K562 (cell line): Measurements from ENCODE around the gene CDC42EP3. TPM values are rescaled to one million over a fixed set of nuclear protein-coding genes. Genes with fewer than 3 reads are reported as not detected.

Experiments used
- ATAC-seq: fragments of 200-7000 bp; cut with Tn5 transposase; 3 replicates; pipeline ENCODE4 v1.9.1; 2020; ENCODE audit warnings: moderate library complexity
- BruUV-seq: library from RNA; stranded (reverse); fragments of 400-500 nt; replicated peaks from 2 replicates; lab custom pipeline; 2021; lab: Mats Ljungman, UMichigan
- CTCF ChIA-PET: fragments of 300-600 bp; formaldehyde crosslinking; extraction: SDS; loops from one replicate; lab custom pipeline; 2021; ENCODE audit warnings: low intra/inter-chr PET ratio; lab: Yijun Ruan, JAX
- POLR2A ChIA-PET: fragments of 300-600, 350-650 bp; sonication (Branson Sonifier 250); formaldehyde crosslinking; extraction: SDS; loops from one replicate; lab custom pipeline; 2021; ENCODE audit warnings: antibody characterized with exemption, inconsistent platforms; lab: Yijun Ruan, JAX
- DNase-seq, 4 experiments: peaks; one replicate each; pipeline versions ENCODE4 v3.0.0 to v3.0.0-alpha.2; 2011 to 2018; ENCODE audit warnings: low spot score in 3 of 4, mixed read lengths in 3 of 4; ENCODE audit errors: extremely low read depth in 1 of 4
- FAIRE-seq: peaks from 2 replicates; lab custom pipeline; 2011; peaks lifted over from hg19 to GRCh38; lab: Jason Lieb, UNC
- H2AFZ ChIP-seq: 2 replicates; pipeline ENCODE4 v1.6.0; 2011; ENCODE audit warnings: low read depth, low read length, control low read depth, inconsistent platforms
- H3K27ac ChIP-seq: fragments of 200-600 bp; 3 replicates; pipeline ENCODE4 v1.8.0; 2011; ENCODE audit warnings: low read depth, mild to moderate bottlenecking, control low read depth, inconsistent platforms, low read length, moderate library complexity, mixed read lengths; ENCODE audit errors: extremely low read depth
- H3K27me3 ChIP-seq, 2 experiments: fragments of 300-600 bp in 1 of 2; 2 replicates in 1 of 2; 3 replicates in 1 of 2; pipeline versions ENCODE4 v1.6.0 to v1.8.0; 2011; ENCODE audit warnings: inconsistent platforms in 2 of 2, low read length in 2 of 2, mild to moderate bottlenecking in 1 of 2, mixed read lengths in 1 of 2, moderate library complexity in 1 of 2; ENCODE audit not compliant: control insufficient read depth in 2 of 2, insufficient read depth in 2 of 2
- H3K36me3 ChIP-seq: fragments of 300-600 bp; 3 replicates; pipeline ENCODE4 v1.8.0; 2011; ENCODE audit warnings: mild to moderate bottlenecking, low read length, inconsistent platforms; ENCODE audit not compliant: control insufficient read depth, insufficient read depth
- H3K4me1 ChIP-seq, 2 experiments: fragments of 200-600 bp in 1 of 2; replicated peaks in 1 of 2; 2 replicates in 1 of 2; 3 replicates in 1 of 2; pipeline versions ENCODE4 v1.5.1 to v1.8.0; 2011; ENCODE audit warnings: inconsistent platforms in 2 of 2, low read length in 2 of 2, mild to moderate bottlenecking in 1 of 2, mixed read lengths in 1 of 2, moderate library complexity in 1 of 2; ENCODE audit not compliant: control insufficient read depth in 2 of 2, insufficient read depth in 2 of 2
- H3K4me2 ChIP-seq: 2 replicates; pipeline ENCODE4 v1.6.1; 2011; ENCODE audit warnings: low read length, control low read depth, inconsistent platforms, mixed read lengths; ENCODE audit not compliant: insufficient read depth
- H3K4me3 ChIP-seq: fragments of 200-600 bp; sonication (generic), shearing (Covaris generic); 2 replicates; pipeline ENCODE4 v1.5.1; 2016; ENCODE audit warnings: control low read depth, inconsistent platforms
- H3K79me2 ChIP-seq: fragments of 200-600 bp; 3 replicates; pipeline ENCODE4 v1.8.0; 2011; ENCODE audit warnings: low read length, inconsistent platforms; ENCODE audit not compliant: control insufficient read depth, insufficient read depth
- H3K9ac ChIP-seq, 2 experiments: 2 replicates each; pipeline versions ENCODE4 v1.6.0 to v1.6.1; 2011; ENCODE audit warnings: low read depth in 2 of 2, low read length in 2 of 2, control low read depth in 1 of 2, inconsistent platforms in 1 of 2, mild to moderate bottlenecking in 1 of 2, mixed read lengths in 1 of 2; ENCODE audit not compliant: insufficient read depth in 1 of 2
- H3K9me1 ChIP-seq: one replicate; pipeline ENCODE4 v1.6.0; 2011; ENCODE audit warnings: inconsistent platforms, mild to moderate bottlenecking, low read length, moderate library complexity; ENCODE audit not compliant: control insufficient read depth, insufficient read depth
- H3K9me3 ChIP-seq: replicated peaks from 2 replicates; pipeline ENCODE4 v1.5.1; 2011; ENCODE audit warnings: low read depth, low read length, inconsistent platforms; ENCODE audit not compliant: control insufficient read depth, insufficient read depth
- H4K20me1 ChIP-seq: replicated peaks from 2 replicates; pipeline ENCODE4 v1.6.1; 2011; ENCODE audit warnings: low read length, inconsistent platforms, mixed read lengths; ENCODE audit not compliant: control insufficient read depth, insufficient read depth
- ADNP ChIP-seq: fragments of 200-800 bp; sonication (Bioruptor generic); IDR thresholded peaks from 2 replicates; pipeline ENCODE4 v1.6.1; 2016; ENCODE audit warnings: missing genetic modification characterization, missing compliant biosample characterization
- BRD9 ChIP-seq: fragments of 450-650 bp; IDR thresholded peaks from 2 replicates; pipeline ENCODE4 v1.6.1; 2018; ENCODE audit warnings: low read depth; ENCODE audit not compliant: partially characterized antibody
- FOXK1 ChIP-seq: sonication (generic); formaldehyde crosslinking; IDR thresholded peaks from 2 replicates; pipeline ENCODE4 v1.8.0; 2022; ENCODE audit warnings: missing genetic modification reagents, mild to moderate bottlenecking, borderline replicate concordance
- HDGF ChIP-seq: fragments of 450-650 bp; IDR thresholded peaks from 2 replicates; pipeline ENCODE4 v1.6.1; 2016
- NONO ChIP-seq, 2 experiments: fragments of 200-400 bp in 1 of 2; fragments of 450-650 bp in 1 of 2; formaldehyde crosslinking in 1 of 2; IDR thresholded peaks; 2 replicates each; pipeline ENCODE4 v1.6.1; 2017; ENCODE audit warnings: low read depth in 2 of 2, mild to moderate bottlenecking in 2 of 2, moderate library complexity in 2 of 2, low read length in 1 of 2
- NR4A1 ChIP-seq, 2 experiments: fragments of 250-450 bp in 1 of 2; fragments of 450-650 bp in 1 of 2; sonication (Bioruptor Pico) in 1 of 2; IDR thresholded peaks; 2 replicates each; pipeline versions ENCODE4 v1.4.0 to v1.6.1; 2016 to 2020; ENCODE audit warnings: mild to moderate bottlenecking in 2 of 2, missing compliant biosample characterization in 1 of 2, missing genetic modification characterization in 1 of 2, moderate library complexity in 1 of 2
- PHB2 ChIP-seq: fragments of 450-650 bp; IDR thresholded peaks from 2 replicates; pipeline ENCODE4 v1.6.1; 2017; ENCODE audit warnings: low read depth
- POLR2H ChIP-seq: IDR thresholded peaks from 2 replicates; pipeline ENCODE4 v1.6.1; 2016; ENCODE audit warnings: missing genetic modification characterization, low read depth, mild to moderate bottlenecking, control low read depth, missing compliant biosample characterization, moderate library complexity
- RBM34 ChIP-seq: fragments of 200-400 bp; formaldehyde crosslinking; IDR thresholded peaks from 2 replicates; pipeline ENCODE4 v1.6.1; 2018; ENCODE audit warnings: low read length, borderline replicate concordance; ENCODE audit not compliant: insufficient read depth
- SREBF2 ChIP-seq: sonication (generic); formaldehyde crosslinking; IDR thresholded peaks from 2 replicates; pipeline ENCODE4 v1.4.0; 2020; ENCODE audit warnings: mild to moderate bottlenecking, missing genetic modification reagents
- TEAD4 ChIP-seq, 2 experiments: sonication (generic) in 1 of 2; formaldehyde crosslinking in 1 of 2; IDR thresholded peaks; 2 replicates each; pipeline versions ENCODE4 v1.6.1 to v1.8.0; 2012 to 2022; ENCODE audit warnings: borderline replicate concordance in 1 of 2, inconsistent platforms in 1 of 2, low read length in 1 of 2, mild to moderate bottlenecking in 1 of 2, missing genetic modification reagents in 1 of 2
- ZFP30 ChIP-seq: fragments of 250-450 bp; sonication (Bioruptor Pico); IDR thresholded peaks from 2 replicates; pipeline ENCODE4 v1.8.0; 2022; ENCODE audit warnings: moderate library complexity, mild to moderate bottlenecking, inconsistent platforms, borderline replicate concordance
- ZNF263 ChIP-seq: sonication (generic); formaldehyde crosslinking; IDR thresholded peaks from 2 replicates; pipeline ENCODE4 v1.8.0; 2022; ENCODE audit warnings: mild to moderate bottlenecking, missing genetic modification reagents, borderline replicate concordance
- ZNF766 ChIP-seq: fragments of 200-800 bp; sonication (Bioruptor generic); conservative IDR thresholded peaks from 2 replicates; pipeline ENCODE4 v1.6.1; 2016; ENCODE audit warnings: missing genetic modification characterization, missing compliant biosample characterization
- WGBS: fragments of 100-300 bp; shearing (Covaris generic); methylation state at CpG from one replicate; pipeline ENCODE4 v1.1.6; 2016; ENCODE audit warnings: low coverage, mixed read lengths; ENCODE audit not compliant: insufficient coverage; ENCODE audit errors: missing lambda C conversion rate; 5-methylcytosine and 5-hydroxymethylcytosine counted together
- in situ Hi-C: fragments of 300-500 bp; cut with MboI; formaldehyde crosslinking; loops from 4 replicates; pipeline ENCODE4 v1.15.0; 2018; ENCODE audit warnings: inconsistent platforms, mixed read lengths
- intact Hi-C: fragments of 100-400 bp; cut with micrococcal nuclease; formaldehyde crosslinking; loops from 2 replicates; pipeline ENCODE4 v1.14.2; 2022
- polyA plus RNA-seq, 8 experiments: library from polyadenylated mRNA; depleted of rRNA in 4 of 8; stranded (reverse) in 5 of 8; unstranded in 3 of 8; fragments of >200 nt; fragmentation: Nextera tagmentation in 2 of 8; fragmentation: Illumina TruSeq in 1 of 8; extraction: Ambion mirVana in 2 of 8; extraction: Trizol in 1 of 8; gene quantifications; 2 replicates each; pipeline versions ENCODE4 v1.2.1 to v1.2.3, GENCODE V29; 2011 to 2014; ENCODE audit warnings: inconsistent platforms in 1 of 8, missing spikeins in 1 of 8
- total RNA-seq, 7 experiments: library from RNA; depleted of rRNA in 6 of 7; stranded (reverse); fragments of >200 nt in 6 of 7; fragmentation: Illumina TruSeq in 2 of 7; extraction: Trizol in 2 of 7; gene quantifications; 2 replicates each; pipeline versions ENCODE4 v1.2.1 to v1.2.3, GENCODE V29; 2011 to 2021; ENCODE audit warnings: low replicate concordance in 1 of 7
- TF ChIP-seq, protein P1 (sequence below), 2 experiments: fragments of 450-650 bp in 1 of 2; sonication (generic) in 1 of 2; formaldehyde crosslinking in 1 of 2; IDR thresholded peaks in 1 of 2; conservative IDR thresholded peaks in 1 of 2; 2 replicates each; pipeline versions ENCODE4 v1.6.1 to v1.8.1; 2016 to 2023; ENCODE audit warnings: mild to moderate bottlenecking in 2 of 2, moderate library complexity in 2 of 2, inconsistent platforms in 1 of 2, missing genetic modification reagents in 1 of 2
- TF ChIP-seq, protein P2 (sequence below): fragments of 450-650 bp; formaldehyde crosslinking; IDR thresholded peaks from 2 replicates; pipeline ENCODE4 v1.4.0; 2020; ENCODE audit warnings: mild to moderate bottlenecking
- TF ChIP-seq, protein P3 (sequence below): sonication (generic); formaldehyde crosslinking; IDR thresholded peaks from 2 replicates; pipeline ENCODE4 v1.8.0; 2023; ENCODE audit warnings: mild to moderate bottlenecking, missing genetic modification reagents

The CDC42EP3 gene
- total and polyA plus RNA-seq, 9 of the 15 experiments (the other 6 are each of a cell fraction or from before 2014, with no cell fraction given) = 0.72 to 6.4 (median 2.0) TPM

DNA sequence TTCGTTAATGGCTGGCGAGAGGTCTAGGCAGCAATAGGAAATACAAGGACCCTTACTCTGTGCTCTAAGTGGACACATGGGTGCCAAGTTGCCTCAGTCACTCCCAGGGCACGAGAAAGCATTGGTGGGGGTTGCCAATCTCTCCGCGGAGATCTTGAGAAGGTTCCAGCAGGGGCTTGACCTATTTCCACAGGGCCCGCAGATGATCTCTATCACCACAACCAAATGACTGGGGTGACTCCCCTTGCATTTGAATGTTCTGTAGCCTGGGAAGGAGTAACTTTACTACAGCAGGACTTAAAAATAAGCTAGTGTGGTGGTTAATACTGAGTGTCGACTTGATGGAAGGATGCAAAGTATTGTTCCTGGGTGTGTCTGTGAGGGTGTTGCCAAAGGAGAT, 8.1 kb downstream of the CDC42EP3 start:
- TF ChIP-seq BRD9 (no peak), RBM34 (no peak), ADNP (tag) (no peak), TEAD4 (IDR thresholded peaks at IDR 0.05; ENCODE audit: low read length) (no peak), TEAD4 (CRISPR knock-in tag; IDR thresholded peaks at IDR 0.05; ENCODE audit: borderline replicate concordance) (no peak), ZFP30 (CRISPR knock-in tag) (no peak), FOXK1 (CRISPR knock-in tag) (no peak), ZNF766 (CRISPR knock-in tag) (no peak), POLR2H (tag) (no peak), ZNF263 (CRISPR knock-in tag) (no peak), HDGF (no peak), NONO (IDR thresholded peaks at IDR 0.05; ENCODE audit: low read depth in 2 of 2, low read length in 1 of 2) (no peak), SREBF2 (CRISPR knock-in tag) (no peak), NR4A1 (CRISPR knock-in tag; IDR thresholded peaks at IDR 0.05) (no peak), NR4A1 (tag; IDR thresholded peaks at IDR 0.05) (no peak), PHB2 (no peak)
- TF ChIP-seq, protein P1, sequence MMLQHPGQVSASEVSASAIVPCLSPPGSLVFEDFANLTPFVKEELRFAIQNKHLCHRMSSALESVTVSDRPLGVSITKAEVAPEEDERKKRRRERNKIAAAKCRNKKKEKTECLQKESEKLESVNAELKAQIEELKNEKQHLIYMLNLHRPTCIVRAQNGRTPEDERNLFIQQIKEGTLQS (IDR thresholded peaks at IDR 0.05) = no peak
- TF ChIP-seq, protein P1 (CRISPR knock-in tag; conservative IDR thresholded peaks at IDR 0.05) = no peak
- TF ChIP-seq, protein P2, sequence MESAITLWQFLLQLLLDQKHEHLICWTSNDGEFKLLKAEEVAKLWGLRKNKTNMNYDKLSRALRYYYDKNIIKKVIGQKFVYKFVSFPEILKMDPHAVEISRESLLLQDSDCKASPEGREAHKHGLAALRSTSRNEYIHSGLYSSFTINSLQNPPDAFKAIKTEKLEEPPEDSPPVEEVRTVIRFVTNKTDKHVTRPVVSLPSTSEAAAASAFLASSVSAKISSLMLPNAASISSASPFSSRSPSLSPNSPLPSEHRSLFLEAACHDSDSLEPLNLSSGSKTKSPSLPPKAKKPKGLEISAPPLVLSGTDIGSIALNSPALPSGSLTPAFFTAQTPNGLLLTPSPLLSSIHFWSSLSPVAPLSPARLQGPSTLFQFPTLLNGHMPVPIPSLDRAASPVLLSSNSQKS (CRISPR knock-in tag) = no peak
- TF ChIP-seq, protein P3, sequence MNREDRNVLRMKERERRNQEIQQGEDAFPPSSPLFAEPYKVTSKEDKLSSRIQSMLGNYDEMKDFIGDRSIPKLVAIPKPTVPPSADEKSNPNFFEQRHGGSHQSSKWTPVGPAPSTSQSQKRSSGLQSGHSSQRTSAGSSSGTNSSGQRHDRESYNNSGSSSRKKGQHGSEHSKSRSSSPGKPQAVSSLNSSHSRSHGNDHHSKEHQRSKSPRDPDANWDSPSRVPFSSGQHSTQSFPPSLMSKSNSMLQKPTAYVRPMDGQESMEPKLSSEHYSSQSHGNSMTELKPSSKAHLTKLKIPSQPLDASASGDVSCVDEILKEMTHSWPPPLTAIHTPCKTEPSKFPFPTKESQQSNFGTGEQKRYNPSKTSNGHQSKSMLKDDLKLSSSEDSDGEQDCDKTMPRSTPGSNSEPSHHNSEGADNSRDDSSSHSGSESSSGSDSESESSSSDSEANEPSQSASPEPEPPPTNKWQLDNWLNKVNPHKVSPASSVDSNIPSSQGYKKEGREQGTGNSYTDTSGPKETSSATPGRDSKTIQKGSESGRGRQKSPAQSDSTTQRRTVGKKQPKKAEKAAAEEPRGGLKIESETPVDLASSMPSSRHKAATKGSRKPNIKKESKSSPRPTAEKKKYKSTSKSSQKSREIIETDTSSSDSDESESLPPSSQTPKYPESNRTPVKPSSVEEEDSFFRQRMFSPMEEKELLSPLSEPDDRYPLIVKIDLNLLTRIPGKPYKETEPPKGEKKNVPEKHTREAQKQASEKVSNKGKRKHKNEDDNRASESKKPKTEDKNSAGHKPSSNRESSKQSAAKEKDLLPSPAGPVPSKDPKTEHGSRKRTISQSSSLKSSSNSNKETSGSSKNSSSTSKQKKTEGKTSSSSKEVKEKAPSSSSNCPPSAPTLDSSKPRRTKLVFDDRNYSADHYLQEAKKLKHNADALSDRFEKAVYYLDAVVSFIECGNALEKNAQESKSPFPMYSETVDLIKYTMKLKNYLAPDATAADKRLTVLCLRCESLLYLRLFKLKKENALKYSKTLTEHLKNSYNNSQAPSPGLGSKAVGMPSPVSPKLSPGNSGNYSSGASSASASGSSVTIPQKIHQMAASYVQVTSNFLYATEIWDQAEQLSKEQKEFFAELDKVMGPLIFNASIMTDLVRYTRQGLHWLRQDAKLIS = no peak
- no peaks in the 10 kb centered on the region for H3K79me2 ChIP-seq
- DNase-seq = no peak
- ChIA-PET CTCF (no interaction called here), POLR2A (no interaction called here)
- no peaks in the 10 kb centered on the region for H3K9me3 ChIP-seq
- H3K4me2 ChIP-seq = no peak overlapping the region
- no peak for FAIRE-seq
- no peak overlapping the region for H3K9ac ChIP-seq
- no TSS peak for BruUV-seq
- no peaks in the 10 kb centered on the region; a peak in 1 of 5 replicates for H3K27me3 ChIP-seq
- H3K27ac ChIP-seq = no peak overlapping the region
- H3K9me1 ChIP-seq = no peaks in the 10 kb centered on the region
- ATAC-seq = no peak
- intact Hi-C loops = no loop called here
- H3K36me3 ChIP-seq = no peaks in the 10 kb centered on the region
- in situ Hi-C loops = no loop called here
- 62% methylated on average over 7 of the region's 7 CpGs for WGBS
- peaks cover under 1% of the 10 kb centered on the region for H4K20me1 ChIP-seq
- H2AFZ ChIP-seq = no peak overlapping the region
- no peak overlapping the region for H3K4me3 ChIP-seq
- H3K4me1 ChIP-seq = peaks cover 0 to 4% of the 10 kb centered on the region in 2 experiments; a peak in 2 of 5 replicates
